Measurements from ENCODE around the gene ROBO3. TPM values are rescaled to one million over a fixed set of nuclear protein-coding genes. Genes with fewer than 3 reads are reported as not detected.

ROBO3 gene
- total and polyA plus RNA-seq, 10 of the 15 experiments (the other 5 are each of a cell fraction or from before 2014, with no cell fraction given), result 0.10 to 0.63 (median 0.31) TPM; not detected in 2

DNA sequence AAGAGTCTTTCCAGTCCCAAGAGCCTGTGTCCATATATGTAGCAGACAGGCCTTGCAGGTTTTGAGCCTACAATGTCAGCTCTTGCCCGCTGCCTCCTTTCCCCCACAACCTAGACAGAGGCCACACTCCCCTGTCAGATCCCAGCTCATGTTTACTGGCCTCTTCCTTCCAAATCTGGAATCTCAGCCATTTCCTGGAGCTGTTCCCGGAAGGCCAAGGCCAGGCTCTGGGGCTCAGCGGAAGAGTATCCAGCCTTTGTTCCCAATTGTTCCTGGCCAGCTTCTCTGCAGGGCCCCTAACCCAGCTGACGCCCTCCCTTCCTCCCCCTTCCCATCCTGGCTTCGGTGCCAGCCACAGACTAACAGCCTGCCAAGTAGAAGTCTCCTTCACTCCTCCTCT is 33.5 kb downstream of the ROBO3 start (continued):
- TF ChIP-seq, protein P1, sequence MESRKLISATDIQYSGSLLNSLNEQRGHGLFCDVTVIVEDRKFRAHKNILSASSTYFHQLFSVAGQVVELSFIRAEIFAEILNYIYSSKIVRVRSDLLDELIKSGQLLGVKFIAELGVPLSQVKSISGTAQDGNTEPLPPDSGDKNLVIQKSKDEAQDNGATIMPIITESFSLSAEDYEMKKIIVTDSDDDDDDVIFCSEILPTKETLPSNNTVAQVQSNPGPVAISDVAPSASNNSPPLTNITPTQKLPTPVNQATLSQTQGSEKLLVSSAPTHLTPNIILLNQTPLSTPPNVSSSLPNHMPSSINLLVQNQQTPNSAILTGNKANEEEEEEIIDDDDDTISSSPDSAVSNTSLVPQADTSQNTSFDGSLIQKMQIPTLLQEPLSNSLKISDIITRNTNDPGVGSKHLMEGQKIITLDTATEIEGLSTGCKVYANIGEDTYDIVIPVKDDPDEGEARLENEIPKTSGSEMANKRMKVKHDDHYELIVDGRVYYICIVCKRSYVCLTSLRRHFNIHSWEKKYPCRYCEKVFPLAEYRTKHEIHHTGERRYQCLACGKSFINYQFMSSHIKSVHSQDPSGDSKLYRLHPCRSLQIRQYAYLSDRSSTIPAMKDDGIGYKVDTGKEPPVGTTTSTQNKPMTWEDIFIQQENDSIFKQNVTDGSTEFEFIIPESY (IDR thresholded peaks at IDR 0.05), result no peak

DNA sequence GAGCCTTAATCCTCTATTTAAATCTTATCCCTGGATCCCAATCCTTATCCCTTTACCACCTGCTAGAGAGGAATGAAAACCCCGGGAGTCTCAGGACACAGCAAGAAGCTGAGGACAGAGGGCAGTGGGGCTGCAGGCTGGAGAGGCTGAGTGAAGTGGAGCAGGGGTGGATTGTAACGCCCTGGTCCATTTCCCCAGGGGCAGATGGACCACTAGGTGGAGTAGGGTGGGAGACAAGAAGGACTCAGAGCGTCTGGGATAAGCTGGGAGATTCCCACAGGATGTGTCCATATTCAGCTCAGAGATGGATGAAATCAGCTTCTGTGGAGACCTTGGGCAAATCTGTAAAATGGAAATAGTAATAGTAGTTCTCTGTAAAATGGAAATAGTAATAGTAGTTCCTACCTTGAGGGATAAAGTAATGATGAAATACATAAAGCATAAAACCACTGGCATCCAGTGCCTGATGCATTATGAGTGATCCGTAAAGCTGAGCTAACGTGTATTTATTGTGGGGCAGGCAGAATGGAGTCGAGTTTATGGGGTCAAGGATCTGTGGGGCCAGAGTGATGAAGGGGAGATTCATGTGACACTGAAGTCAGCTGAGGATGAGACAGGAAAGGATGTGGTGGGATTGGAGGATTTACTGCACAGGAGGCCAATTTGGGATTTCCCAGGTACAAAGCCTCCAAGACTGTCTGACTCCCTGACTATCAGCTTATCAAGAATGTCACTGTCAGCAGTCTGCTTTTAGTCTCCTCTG is 34.3 kb downstream of the ROBO3 start:
- H3K4me1 ChIP-seq (ENCODE audit: control insufficient read depth, insufficient read depth, low read length), result no peaks in the 10 kb centered on the region
- ChIA-PET SMC1A (ENCODE audit: uncharacterized antibody, unreplicated experiment) (no interaction called here), CTCF (interaction anchor here (1.4 kb wide), 1 partner anchor 242 kb away, joined by 3 read pairs; no protein-coding TSS in a partner anchor), RAD21 (ENCODE audit: unreplicated experiment) (no interaction called here), POLR2A (no interaction called here)
- H2AFZ ChIP-seq (ENCODE audit: control insufficient read depth, low read depth, low read length), result no peak overlapping the region
- H3K79me2 ChIP-seq (ENCODE audit: control insufficient read depth, insufficient read depth, low read length), result no peaks in the 10 kb centered on the region
- ATAC-seq, result no peak
- H3K27me3 ChIP-seq (replicated peaks in 1 of 2; ENCODE audit: control insufficient read depth in 2 of 2, insufficient read depth in 2 of 2, low read length in 1 of 2), result peaks cover 3 to 5% of the 10 kb centered on the region in 2 experiments; a peak in 3 of 4 replicates
- H3K9me3 ChIP-seq (replicated peaks; ENCODE audit: control insufficient read depth, insufficient read depth, low read length), result no peaks in the 10 kb centered on the region
- no peaks in the 10 kb centered on the region for H3K36me3 ChIP-seq (ENCODE audit: control insufficient read depth in 2 of 2, insufficient read depth in 2 of 2, low read length in 1 of 2)
- H3K4me3 ChIP-seq, result no peak overlapping the region
- no peak for FAIRE-seq
- no peak overlapping the region for H3K9ac ChIP-seq (ENCODE audit: control insufficient read depth, insufficient read depth, low read length)
- no peak overlapping the region for H3K27ac ChIP-seq (ENCODE audit: control insufficient read depth, insufficient read depth)
- no peak for DNase-seq (ENCODE audit: low read depth, low spot score)
- WGBS (ENCODE audit: insufficient coverage, insufficient replicate concordance, low lambda C conversion rate, missing lambda C conversion rate), result 29% methylated on average over 6 of the region's 6 CpGs
- in situ Hi-C loops (cut with MboI), result no loop called here
- H3K4me2 ChIP-seq (ENCODE audit: control insufficient read depth, insufficient read depth), result no peak overlapping the region
- BruUV-seq (replicated peaks), result no TSS peak
- intact Hi-C loops (cut with micrococcal nuclease; ENCODE audit: unreplicated experiment), result no loop called here
- no peaks in the 10 kb centered on the region for H4K20me1 ChIP-seq (ENCODE audit: control insufficient read depth, insufficient read depth)
- TF ChIP-seq, protein P2, sequence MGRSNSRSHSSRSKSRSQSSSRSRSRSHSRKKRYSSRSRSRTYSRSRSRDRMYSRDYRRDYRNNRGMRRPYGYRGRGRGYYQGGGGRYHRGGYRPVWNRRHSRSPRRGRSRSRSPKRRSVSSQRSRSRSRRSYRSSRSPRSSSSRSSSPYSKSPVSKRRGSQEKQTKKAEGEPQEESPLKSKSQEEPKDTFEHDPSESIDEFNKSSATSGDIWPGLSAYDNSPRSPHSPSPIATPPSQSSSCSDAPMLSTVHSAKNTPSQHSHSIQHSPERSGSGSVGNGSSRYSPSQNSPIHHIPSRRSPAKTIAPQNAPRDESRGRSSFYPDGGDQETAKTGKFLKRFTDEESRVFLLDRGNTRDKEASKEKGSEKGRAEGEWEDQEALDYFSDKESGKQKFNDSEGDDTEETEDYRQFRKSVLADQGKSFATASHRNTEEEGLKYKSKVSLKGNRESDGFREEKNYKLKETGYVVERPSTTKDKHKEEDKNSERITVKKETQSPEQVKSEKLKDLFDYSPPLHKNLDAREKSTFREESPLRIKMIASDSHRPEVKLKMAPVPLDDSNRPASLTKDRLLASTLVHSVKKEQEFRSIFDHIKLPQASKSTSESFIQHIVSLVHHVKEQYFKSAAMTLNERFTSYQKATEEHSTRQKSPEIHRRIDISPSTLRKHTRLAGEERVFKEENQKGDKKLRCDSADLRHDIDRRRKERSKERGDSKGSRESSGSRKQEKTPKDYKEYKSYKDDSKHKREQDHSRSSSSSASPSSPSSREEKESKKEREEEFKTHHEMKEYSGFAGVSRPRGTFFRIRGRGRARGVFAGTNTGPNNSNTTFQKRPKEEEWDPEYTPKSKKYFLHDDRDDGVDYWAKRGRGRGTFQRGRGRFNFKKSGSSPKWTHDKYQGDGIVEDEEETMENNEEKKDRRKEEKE (IDR thresholded peaks at IDR 0.05), result no peak
- TF ChIP-seq TAF1 (IDR thresholded peaks at IDR 0.05; ENCODE audit: borderline replicate concordance, low read depth, low read length) (no peak), KLF5 (IDR thresholded peaks at IDR 0.05; ENCODE audit: partially characterized antibody) (no peak), GATAD2B (conservative IDR thresholded peaks at IDR 0.05; ENCODE audit: low read depth) (no peak), MTA3 (IDR thresholded peaks at IDR 0.05; ENCODE audit: borderline replicate concordance, low read length) (no peak), RAD51 (IDR thresholded peaks at IDR 0.05) (no peak), KAT2A (conservative IDR thresholded peaks at IDR 0.05; ENCODE audit: control insufficient read depth, low read depth, low read length) (no peak), ASH2L (IDR thresholded peaks at IDR 0.05; ENCODE audit: borderline replicate concordance, low read depth) (no peak), PAX8 (IDR thresholded peaks at IDR 0.05) (no peak)
- TF ChIP-seq, protein P3, sequence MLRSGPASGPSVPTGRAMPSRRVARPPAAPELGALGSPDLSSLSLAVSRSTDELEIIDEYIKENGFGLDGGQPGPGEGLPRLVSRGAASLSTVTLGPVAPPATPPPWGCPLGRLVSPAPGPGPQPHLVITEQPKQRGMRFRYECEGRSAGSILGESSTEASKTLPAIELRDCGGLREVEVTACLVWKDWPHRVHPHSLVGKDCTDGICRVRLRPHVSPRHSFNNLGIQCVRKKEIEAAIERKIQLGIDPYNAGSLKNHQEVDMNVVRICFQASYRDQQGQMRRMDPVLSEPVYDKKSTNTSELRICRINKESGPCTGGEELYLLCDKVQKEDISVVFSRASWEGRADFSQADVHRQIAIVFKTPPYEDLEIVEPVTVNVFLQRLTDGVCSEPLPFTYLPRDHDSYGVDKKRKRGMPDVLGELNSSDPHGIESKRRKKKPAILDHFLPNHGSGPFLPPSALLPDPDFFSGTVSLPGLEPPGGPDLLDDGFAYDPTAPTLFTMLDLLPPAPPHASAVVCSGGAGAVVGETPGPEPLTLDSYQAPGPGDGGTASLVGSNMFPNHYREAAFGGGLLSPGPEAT (IDR thresholded peaks at IDR 0.05; ENCODE audit: low read depth), result no peak
- TF ChIP-seq, protein P4, sequence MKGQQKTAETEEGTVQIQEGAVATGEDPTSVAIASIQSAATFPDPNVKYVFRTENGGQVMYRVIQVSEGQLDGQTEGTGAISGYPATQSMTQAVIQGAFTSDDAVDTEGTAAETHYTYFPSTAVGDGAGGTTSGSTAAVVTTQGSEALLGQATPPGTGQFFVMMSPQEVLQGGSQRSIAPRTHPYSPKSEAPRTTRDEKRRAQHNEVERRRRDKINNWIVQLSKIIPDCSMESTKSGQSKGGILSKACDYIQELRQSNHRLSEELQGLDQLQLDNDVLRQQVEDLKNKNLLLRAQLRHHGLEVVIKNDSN (IDR thresholded peaks at IDR 0.05; ENCODE audit: borderline replicate concordance, extremely low read length, insufficient read depth, low read depth, low read length), result no peak
